GM19463 (cell line): ENCODE measurements around the gene CAMSAP2.
A peak's percentile ranks its signal among the peaks of the same experiment; 100 is the strongest.

Experiments used
- ATAC-seq: cut with Tn5 transposase; IDR thresholded peaks from one replicate; pipeline ENCODE4 v1.9.1; 2021; ENCODE audit warnings: mild to moderate bottlenecking, moderate library complexity; ENCODE audit not compliant: unreplicated experiment

The CAMSAP2 gene

DNA sequence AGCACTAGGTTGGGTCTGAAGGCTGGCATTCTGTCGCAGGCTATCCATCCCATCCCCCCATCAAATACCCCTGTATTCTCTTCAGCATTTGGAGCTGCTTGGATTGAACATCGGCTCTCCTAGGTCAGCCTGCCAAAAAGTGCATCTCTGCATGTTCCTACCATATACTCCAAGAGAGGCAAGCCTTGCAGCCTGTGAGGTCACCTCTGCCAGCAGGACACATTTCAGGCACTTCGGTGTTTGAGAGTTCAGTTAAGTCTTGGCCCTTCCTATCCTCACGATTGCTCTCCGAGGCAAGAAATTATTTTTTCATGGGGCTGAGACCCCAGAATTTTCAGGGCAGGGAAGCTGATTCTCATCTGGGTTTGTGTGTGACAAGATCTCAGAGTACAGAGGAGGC is 136.7 kb downstream of the CAMSAP2 start:
- ATAC-seq = no peak

- no peak for ATAC-seq
Measured at GRCh38 chr1:200877010-200877409, 138.3 kb downstream of the CAMSAP2 start.

GRCh38 chr1:200877839-200878551 is 139.3 kb downstream of the CAMSAP2 start:
- peak; percentile 89 for ATAC-seq

DNA sequence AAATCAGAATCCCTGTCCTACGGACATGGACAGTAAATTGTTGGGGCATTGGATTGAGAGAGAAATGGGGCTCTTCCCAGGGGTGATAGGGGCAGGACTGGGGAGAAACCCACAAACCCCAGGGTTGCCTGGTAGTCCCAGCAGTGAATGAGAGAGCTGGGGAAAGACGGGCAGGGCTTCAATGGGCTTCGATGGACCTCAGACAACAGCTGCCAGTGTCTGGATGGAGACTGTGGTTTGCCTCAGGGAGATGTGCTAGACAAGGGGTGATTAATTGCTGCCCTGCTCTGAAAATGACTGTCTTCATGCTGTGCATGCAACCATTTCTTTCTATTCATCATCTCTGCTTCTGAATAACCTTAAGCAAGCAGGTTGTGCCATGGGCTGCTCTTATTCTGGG is 141.5 kb downstream of the CAMSAP2 start:
- ATAC-seq = peak; percentile 56

DNA sequence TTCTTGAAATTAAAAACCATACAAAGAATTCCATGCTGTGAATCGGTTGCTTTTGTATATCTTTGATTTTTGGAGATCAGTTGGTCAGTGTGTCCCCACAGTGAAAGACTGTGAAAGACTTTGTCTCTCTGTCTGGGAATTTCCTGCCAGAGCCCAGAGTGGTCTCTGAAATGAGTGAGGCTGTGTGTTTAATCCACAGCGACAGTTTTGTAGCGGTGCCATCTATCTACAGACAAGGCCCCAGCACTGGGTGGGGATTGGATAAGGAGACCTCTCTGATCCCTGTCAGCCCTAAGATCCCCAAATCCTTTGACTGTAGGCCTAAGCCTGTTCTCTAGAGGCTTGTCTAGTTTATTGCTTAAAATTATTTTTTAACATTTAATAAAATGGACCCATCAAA is 144.4 kb downstream of the CAMSAP2 start:
- no peak for ATAC-seq

DNA sequence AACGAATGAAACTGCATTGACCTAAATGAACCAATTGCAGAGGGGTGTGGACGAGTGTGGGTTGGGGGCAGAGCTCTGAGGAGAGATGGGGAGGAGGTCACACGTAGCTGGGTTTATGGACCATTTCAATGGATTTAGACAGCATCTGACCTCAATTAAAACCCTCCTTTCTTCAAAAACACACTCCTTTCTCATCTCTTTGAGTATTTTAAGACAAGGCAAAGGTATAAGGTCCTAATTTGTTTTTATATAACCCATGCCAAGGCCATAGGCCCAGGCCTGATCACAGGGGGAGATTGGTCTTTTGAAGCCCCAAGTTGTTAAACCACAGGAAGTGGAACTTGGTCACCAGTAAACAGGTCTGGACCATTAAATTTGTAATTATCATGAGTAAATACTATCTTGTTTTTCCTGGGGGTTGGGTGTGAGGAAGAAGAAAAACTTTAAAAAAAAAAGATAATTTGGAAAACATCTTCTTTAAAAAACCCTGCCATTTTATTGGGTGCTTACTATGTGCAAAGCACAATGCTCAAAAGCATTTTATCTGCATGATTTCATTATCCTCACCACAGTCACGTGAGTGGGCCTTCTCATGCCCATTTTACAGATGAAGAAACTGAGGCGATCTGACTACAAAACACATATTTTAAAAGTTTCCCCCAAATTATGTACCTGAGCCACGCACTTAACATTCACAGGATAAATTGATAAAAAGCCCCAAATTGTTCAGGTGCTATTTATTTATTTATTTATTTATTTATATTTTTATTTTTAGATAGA is 147.1 kb downstream of the CAMSAP2 start:
- ATAC-seq = no peak

DNA sequence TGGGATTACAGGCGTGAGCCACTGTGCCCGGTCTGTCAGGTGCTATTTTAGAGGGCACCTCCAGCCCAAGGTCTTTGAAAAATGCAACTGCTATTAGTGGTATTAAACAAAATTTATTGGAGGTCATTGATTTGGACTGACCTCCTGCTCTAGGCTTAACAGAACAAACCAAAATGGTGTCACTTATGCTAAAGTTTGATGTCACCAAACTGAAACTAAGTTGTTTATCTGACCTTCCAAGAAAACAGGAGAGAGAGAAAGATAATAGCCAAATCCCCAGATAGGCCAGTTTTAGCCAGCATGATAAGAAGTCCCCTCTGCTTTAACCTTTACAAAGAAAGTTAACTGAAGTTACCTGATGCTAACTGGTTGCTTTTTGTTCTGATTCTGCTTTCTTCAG is 147.9 kb downstream of the CAMSAP2 start:
- no peak for ATAC-seq

- no peak for ATAC-seq
Measured at GRCh38 chr1:200887036-200887435, 148.3 kb downstream of the CAMSAP2 start.

GRCh38 chr1:200887772-200888348 is 149.2 kb downstream of the CAMSAP2 start:
- ATAC-seq = no peak

DNA sequence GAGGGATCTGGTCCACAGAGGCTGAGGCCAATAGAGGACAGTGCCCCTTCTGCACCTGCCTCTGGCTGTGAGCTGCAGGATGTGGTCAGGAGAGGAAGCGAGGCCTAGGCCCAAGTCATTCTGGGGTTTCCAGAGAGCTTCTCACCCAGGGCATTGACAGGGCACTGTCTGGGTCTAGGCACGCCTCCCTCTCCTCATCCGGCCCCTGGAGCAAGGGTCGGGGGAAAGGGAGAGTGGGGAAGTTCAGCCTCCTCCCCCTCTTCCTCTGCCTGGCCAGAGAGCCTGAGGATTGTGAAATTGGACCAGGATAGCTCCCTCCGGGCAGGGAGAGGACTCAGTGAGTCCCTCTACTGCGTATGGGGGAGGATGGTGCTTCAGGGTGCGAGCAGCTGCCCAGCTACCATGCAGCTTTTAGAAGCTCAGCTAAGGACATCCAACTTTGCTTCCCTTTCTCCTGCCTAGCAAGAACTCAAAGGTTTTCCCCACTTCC is 149.7 kb downstream of the CAMSAP2 start:
- ATAC-seq = peak; percentile 91

GRCh38 chr1:200889571-200889970 is 150.9 kb downstream of the CAMSAP2 start:
- ATAC-seq = no peak

- ATAC-seq = no peak
Measured at GRCh38 chr1:200890027-200890426, 151.3 kb downstream of the CAMSAP2 start.

- ATAC-seq = no peak
Measured at GRCh38 chr1:200890818-200891773, 152.4 kb downstream of the CAMSAP2 start.

DNA sequence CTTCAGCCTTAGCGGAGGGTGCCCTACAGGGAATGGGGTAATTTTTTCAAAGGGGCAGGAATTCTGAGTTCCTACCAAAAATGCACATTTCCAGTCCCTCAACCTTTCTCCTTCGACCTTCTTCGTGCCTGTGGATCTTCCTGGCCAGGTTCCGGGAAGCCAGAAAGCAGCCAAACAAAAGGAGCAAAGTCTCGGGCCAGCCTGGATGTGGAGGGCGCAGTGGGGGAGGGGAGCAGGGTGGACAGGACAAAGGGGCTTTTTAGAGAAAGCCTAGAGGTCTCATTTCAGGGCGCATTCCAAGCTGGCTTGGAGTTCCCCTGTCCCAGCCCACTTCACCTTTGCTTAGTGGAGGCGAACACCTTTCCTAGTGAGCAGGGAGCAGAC is 153.1 kb downstream of the CAMSAP2 start:
- no peak for ATAC-seq

- ATAC-seq = no peak
Measured at GRCh38 chr1:200892546-200892945, 153.9 kb downstream of the CAMSAP2 start.

DNA sequence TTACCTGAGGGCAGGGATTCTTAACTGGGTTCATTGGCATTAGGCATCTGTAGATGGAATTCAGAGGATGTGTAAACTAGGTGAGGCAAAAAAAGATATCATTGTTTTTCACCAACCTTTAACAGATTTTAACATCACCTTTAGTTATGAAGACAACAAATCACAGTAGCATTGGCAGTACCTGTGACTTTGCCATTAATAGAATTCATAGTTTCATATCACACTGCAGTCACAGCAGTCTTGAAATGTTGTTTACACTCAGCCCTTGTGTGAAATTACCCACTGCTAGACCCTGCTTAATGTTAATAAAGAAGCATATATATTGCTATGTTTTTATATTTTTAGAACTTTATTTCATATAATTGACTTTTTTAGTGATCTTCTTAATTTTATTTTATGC is 154.3 kb downstream of the CAMSAP2 start:
- ATAC-seq = no peak

DNA sequence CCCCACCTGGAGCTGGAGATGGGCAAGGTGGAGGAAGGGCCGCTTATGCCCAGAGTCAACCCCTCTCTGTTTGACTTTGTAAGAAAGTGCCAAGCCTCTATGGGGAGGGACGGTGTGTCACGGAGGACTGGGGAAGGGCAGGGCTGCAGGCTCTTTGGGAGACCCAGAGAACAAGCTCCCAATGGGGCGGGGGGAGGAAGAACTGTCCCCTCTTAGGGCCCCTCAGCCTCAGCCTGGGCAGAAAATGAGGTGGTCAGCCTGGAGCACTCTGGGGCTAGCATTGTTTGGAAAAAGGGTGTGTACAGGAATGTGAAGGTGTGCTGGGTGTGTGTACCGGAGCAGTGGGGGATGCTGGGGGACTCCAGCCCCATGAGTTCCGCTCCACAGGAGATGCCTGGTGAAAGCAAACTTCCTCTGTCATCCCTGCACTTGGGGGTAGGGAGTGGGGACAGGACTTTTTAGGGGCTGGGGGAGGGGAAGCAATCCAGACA is 154.8 kb downstream of the CAMSAP2 start:
- ATAC-seq = no peak

GRCh38 chr1:200894712-200895442 is 156.2 kb downstream of the CAMSAP2 start, which contains the start of gene INAVA:
INAVA (plus strand) TSS chr1:200894900; CDS start chr1:200898401, 3,501 bp downstream.
- no peak for ATAC-seq

DNA sequence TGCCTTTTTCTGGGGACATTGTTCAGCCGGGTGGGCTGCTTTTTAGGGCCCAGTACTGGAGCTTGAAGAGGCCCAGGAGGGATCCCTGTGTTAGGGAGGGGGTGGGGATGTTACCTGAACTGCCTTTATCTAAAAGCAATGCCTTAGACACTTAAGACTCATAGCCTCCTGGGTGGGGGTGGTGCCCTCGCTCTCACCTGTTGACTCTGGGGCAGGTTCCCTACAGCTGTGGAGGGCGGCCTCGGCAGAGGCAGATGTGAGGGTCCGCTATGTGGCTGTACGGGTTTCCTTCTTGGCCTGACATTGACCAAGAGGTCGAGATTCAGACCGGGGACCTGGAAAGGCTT is 156.7 kb downstream of the CAMSAP2 start:
- no peak for ATAC-seq
